ENCODE measurements around the gene CCDC24.

GRCh38 chr1:43990271-43991199 is 864 bp upstream of the CCDC24 start:
- TF ChIP-seq, protein P1, sequence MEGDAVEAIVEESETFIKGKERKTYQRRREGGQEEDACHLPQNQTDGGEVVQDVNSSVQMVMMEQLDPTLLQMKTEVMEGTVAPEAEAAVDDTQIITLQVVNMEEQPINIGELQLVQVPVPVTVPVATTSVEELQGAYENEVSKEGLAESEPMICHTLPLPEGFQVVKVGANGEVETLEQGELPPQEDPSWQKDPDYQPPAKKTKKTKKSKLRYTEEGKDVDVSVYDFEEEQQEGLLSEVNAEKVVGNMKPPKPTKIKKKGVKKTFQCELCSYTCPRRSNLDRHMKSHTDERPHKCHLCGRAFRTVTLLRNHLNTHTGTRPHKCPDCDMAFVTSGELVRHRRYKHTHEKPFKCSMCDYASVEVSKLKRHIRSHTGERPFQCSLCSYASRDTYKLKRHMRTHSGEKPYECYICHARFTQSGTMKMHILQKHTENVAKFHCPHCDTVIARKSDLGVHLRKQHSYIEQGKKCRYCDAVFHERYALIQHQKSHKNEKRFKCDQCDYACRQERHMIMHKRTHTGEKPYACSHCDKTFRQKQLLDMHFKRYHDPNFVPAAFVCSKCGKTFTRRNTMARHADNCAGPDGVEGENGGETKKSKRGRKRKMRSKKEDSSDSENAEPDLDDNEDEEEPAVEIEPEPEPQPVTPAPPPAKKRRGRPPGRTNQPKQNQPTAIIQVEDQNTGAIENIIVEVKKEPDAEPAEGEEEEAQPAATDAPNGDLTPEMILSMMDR (conservative IDR thresholded peaks at IDR 0.05; ENCODE audit: low read length) = peak; percentile 37
- TF ChIP-seq EZH2phosphoT487 (IDR thresholded peaks at IDR 0.05; ENCODE audit: borderline replicate concordance) = no peak

Measured in Loucy (cell line).